ENCODE results near the gene NUCB1. TPM values are rescaled to one million over a fixed set of nuclear protein-coding genes. Genes with fewer than 3 reads are reported as not detected.
A peak's percentile ranks its signal among the peaks of the same experiment; 100 is the strongest.

NUCB1 gene
- total RNA-seq, 1 donor from 2014 or later: 107 TPM

- peaks cover 31 to 38% (median 33%) of the 10 kb centered on the region in 3 donors for H3K4me1 ChIP-seq (ENCODE audit: control insufficient read depth in 3 of 3, insufficient read depth in 3 of 3, low read length in 3 of 3)
- no peak overlapping the region for H3K27ac ChIP-seq (ENCODE audit: low read depth, low read length)
- H3K36me3 ChIP-seq (ENCODE audit: control insufficient read depth in 3 of 3, insufficient read depth in 3 of 3, low read length in 3 of 3): peaks cover 0 to 5% (median 3%) of the 10 kb centered on the region in 3 donors
- no peaks in the 10 kb centered on the region for H3K27me3 ChIP-seq (ENCODE audit: control insufficient read depth in 3 of 3, insufficient read depth in 3 of 3, low read length in 3 of 3)
- no peak overlapping the region for H3K4me3 ChIP-seq (ENCODE audit: low read length in 3 of 3)
- no peak overlapping the region for H3K9ac ChIP-seq (ENCODE audit: low read depth in 1 of 3, low read length in 3 of 3)
- no peaks in the 10 kb centered on the region for H3K9me3 ChIP-seq (ENCODE audit: control insufficient read depth in 3 of 3, low read length in 3 of 3)
These were observed 59.5 kb downstream of the NUCB1 start for GRCh38 chr19:48959341-48960239.

- peaks cover 5 to 8% (median 7%) of the 10 kb centered on the region in 3 donors for H3K36me3 ChIP-seq (ENCODE audit: control insufficient read depth in 3 of 3, insufficient read depth in 3 of 3, low read length in 3 of 3)
- no peaks in the 10 kb centered on the region for H3K27me3 ChIP-seq (ENCODE audit: control insufficient read depth in 3 of 3, insufficient read depth in 3 of 3, low read length in 3 of 3)
- no peak overlapping the region for H3K27ac ChIP-seq (ENCODE audit: low read depth, low read length)
- peaks cover 23 to 29% (median 27%) of the 10 kb centered on the region in 3 donors for H3K4me1 ChIP-seq (ENCODE audit: control insufficient read depth in 3 of 3, insufficient read depth in 3 of 3, low read length in 3 of 3)
- no peak overlapping the region for H3K9ac ChIP-seq (ENCODE audit: low read depth in 1 of 3, low read length in 3 of 3)
- H3K9me3 ChIP-seq (ENCODE audit: control insufficient read depth in 3 of 3, low read length in 3 of 3): no peaks in the 10 kb centered on the region
- no peak overlapping the region for H3K4me3 ChIP-seq (ENCODE audit: low read length in 3 of 3)
These were observed 61.0 kb downstream of the NUCB1 start for GRCh38 chr19:48961051-48961649.

DNA sequence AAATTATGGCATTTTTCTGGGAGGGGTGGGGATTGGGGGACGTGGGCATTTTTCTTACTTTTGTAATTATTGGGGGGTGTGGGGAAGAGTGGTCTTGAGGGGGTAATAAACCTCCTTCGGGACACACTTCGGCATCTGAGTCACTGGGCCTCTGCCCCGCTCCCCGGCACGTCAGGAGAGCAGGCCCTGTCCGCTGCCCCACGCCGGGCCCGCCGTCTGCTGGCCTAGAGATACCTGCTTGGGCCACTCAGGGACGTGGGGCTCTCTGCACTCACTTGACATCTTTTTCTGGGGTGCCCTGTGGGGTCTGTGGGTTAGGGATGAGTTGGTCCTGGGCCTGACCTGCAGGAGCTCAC is 61.5 kb downstream of the NUCB1 start:
- H3K4me3 ChIP-seq (ENCODE audit: low read length in 3 of 3): no peak overlapping the region
- peak overlapping the region; percentile 91 for H3K27ac ChIP-seq (ENCODE audit: low read depth, low read length)
- no peaks in the 10 kb centered on the region for H3K27me3 ChIP-seq (ENCODE audit: control insufficient read depth in 3 of 3, insufficient read depth in 3 of 3, low read length in 3 of 3)
- H3K9me3 ChIP-seq (ENCODE audit: control insufficient read depth in 3 of 3, low read length in 3 of 3): no peaks in the 10 kb centered on the region
- peaks cover 9 to 10% (median 9%) of the 10 kb centered on the region in 3 donors for H3K36me3 ChIP-seq (ENCODE audit: control insufficient read depth in 3 of 3, insufficient read depth in 3 of 3, low read length in 3 of 3)
- H3K9ac ChIP-seq (ENCODE audit: low read depth in 1 of 3, low read length in 3 of 3): no peak overlapping the region
- peaks cover 27 to 34% (median 32%) of the 10 kb centered on the region in 3 donors for H3K4me1 ChIP-seq (ENCODE audit: control insufficient read depth in 3 of 3, insufficient read depth in 3 of 3, low read length in 3 of 3)

GRCh38 chr19:48962029-48962848 is 62.1 kb downstream of the NUCB1 start:
- Histone ChIP-seq H3K36me3 (ENCODE audit: control insufficient read depth in 3 of 3, insufficient read depth in 3 of 3, low read length in 3 of 3) (peaks cover 11 to 15% (median 12%) of the 10 kb centered on the region in 3 donors), H3K4me1 (ENCODE audit: control insufficient read depth in 3 of 3, insufficient read depth in 3 of 3, low read length in 3 of 3) (peaks cover 33 to 40% (median 38%) of the 10 kb centered on the region in 3 donors), H3K9me3 (ENCODE audit: control insufficient read depth in 3 of 3, low read length in 3 of 3) (no peaks in the 10 kb centered on the region), H3K27ac (ENCODE audit: low read depth, low read length) (peak overlapping the region; percentile 91), H3K4me3 (ENCODE audit: low read length in 3 of 3) (no peak overlapping the region), H3K9ac (ENCODE audit: low read depth in 1 of 3, low read length in 3 of 3) (peak overlapping the region in 1 of 3 donors; percentile 45), H3K27me3 (ENCODE audit: control insufficient read depth in 3 of 3, insufficient read depth in 3 of 3, low read length in 3 of 3) (no peaks in the 10 kb centered on the region)

DNA sequence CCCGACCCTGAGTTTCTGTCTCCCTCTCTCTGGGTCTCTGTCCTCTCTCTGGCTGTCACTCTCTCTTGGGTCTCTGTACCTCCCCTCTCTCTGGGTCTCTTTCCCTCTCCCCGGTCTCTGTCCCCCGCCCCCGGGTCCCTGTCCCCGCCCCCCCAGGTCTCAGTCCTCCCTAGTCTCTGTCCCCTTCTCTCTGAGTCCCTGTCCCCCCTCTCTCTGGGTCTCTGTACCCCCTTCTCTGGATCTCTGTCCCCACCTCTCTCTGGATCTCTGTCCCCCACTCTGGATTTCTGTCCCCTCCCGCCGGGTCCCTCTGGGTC is 62.7 kb downstream of the NUCB1 start:
- Histone ChIP-seq H3K27me3 (ENCODE audit: control insufficient read depth in 3 of 3, insufficient read depth in 3 of 3, low read length in 3 of 3) (no peaks in the 10 kb centered on the region), H3K9ac (ENCODE audit: low read depth in 1 of 3, low read length in 3 of 3) (no peak overlapping the region), H3K4me3 (ENCODE audit: low read length in 3 of 3) (no peak overlapping the region), H3K9me3 (ENCODE audit: control insufficient read depth in 3 of 3, low read length in 3 of 3) (no peaks in the 10 kb centered on the region), H3K27ac (ENCODE audit: low read depth, low read length) (peak overlapping the region; percentile 91), H3K4me1 (ENCODE audit: control insufficient read depth in 3 of 3, insufficient read depth in 3 of 3, low read length in 3 of 3) (peaks cover 38 to 45% (median 44%) of the 10 kb centered on the region in 3 donors), H3K36me3 (ENCODE audit: control insufficient read depth in 3 of 3, insufficient read depth in 3 of 3, low read length in 3 of 3) (peaks cover 11 to 16% (median 15%) of the 10 kb centered on the region in 3 donors)

GRCh38 chr19:48963371-48964204 is 63.5 kb downstream of the NUCB1 start:
- H3K36me3 ChIP-seq (ENCODE audit: control insufficient read depth in 3 of 3, insufficient read depth in 3 of 3, low read length in 3 of 3): peaks cover 17 to 22% (median 22%) of the 10 kb centered on the region in 3 donors
- H3K9me3 ChIP-seq (ENCODE audit: control insufficient read depth in 3 of 3, low read length in 3 of 3): no peaks in the 10 kb centered on the region
- H3K9ac ChIP-seq (ENCODE audit: low read depth in 1 of 3, low read length in 3 of 3): peak overlapping the region; percentile 67 to 83 (median 69)
- H3K4me1 ChIP-seq (ENCODE audit: control insufficient read depth in 3 of 3, insufficient read depth in 3 of 3, low read length in 3 of 3): peaks cover 45 to 53% (median 51%) of the 10 kb centered on the region in 3 donors
- H3K4me3 ChIP-seq (ENCODE audit: low read length in 3 of 3): peak overlapping the region; percentile 56 to 75 (median 70)
- H3K27ac ChIP-seq (ENCODE audit: low read depth, low read length): peak overlapping the region; percentile 91
- no peaks in the 10 kb centered on the region for H3K27me3 ChIP-seq (ENCODE audit: control insufficient read depth in 3 of 3, insufficient read depth in 3 of 3, low read length in 3 of 3)

- H3K36me3 ChIP-seq (ENCODE audit: control insufficient read depth in 3 of 3, insufficient read depth in 3 of 3, low read length in 3 of 3): peaks cover 25 to 31% (median 31%) of the 10 kb centered on the region in 3 donors
- no peaks in the 10 kb centered on the region for H3K9me3 ChIP-seq (ENCODE audit: control insufficient read depth in 3 of 3, low read length in 3 of 3)
- peaks cover 51 to 61% (median 58%) of the 10 kb centered on the region in 3 donors for H3K4me1 ChIP-seq (ENCODE audit: control insufficient read depth in 3 of 3, insufficient read depth in 3 of 3, low read length in 3 of 3)
- H3K4me3 ChIP-seq (ENCODE audit: low read length in 3 of 3): peak overlapping the region; percentile 56 to 75 (median 70)
- peak overlapping the region; percentile 67 to 83 (median 69) for H3K9ac ChIP-seq (ENCODE audit: low read depth in 1 of 3, low read length in 3 of 3)
- peak overlapping the region; percentile 91 for H3K27ac ChIP-seq (ENCODE audit: low read depth, low read length)
- H3K27me3 ChIP-seq (ENCODE audit: control insufficient read depth in 3 of 3, insufficient read depth in 3 of 3, low read length in 3 of 3): no peaks in the 10 kb centered on the region
These were observed 64.3 kb downstream of the NUCB1 start for GRCh38 chr19:48964205-48965039.

DNA sequence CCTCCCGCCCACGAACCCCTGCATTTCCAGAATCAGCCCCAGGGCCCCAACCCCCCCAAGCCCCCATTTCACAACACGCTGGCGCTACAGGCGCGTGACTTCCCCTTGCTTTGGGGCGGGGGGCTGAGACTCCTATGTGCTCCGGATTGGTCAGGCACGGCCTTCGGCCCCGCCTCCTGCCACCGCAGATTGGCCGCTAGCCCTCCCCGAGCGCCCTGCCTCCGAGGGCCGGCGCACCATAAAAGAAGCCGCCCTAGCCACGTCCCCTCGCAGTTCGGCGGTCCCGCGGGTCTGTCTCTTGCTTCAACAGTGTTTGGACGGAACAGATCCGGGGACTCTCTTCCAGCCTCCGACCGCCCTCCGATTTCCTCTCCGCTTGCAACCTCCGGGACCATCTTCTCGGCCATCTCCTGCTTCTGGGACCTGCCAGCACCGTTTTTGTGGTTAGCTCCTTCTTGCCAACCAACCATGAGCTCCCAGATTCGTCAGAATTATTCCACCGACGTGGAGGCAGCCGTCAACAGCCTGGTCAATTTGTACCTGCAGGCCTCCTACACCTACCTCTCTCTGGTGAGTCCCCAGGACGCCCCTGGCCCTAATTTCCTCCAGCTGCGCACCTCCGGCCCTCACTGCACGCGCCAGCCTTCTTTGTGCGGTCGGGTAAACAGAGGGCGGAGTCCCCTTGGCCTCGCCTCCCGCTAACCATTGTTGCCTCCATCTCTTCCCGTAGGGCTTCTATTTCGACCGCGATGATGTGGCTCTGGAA is 65.1 kb downstream of the NUCB1 start, which contains the start of gene FTL:
TSS of gene FTL (plus strand) at position 270 of the 766 bp plus-strand sequence. CDS start at position 469, 199 bp downstream.
- Histone ChIP-seq H3K27me3 (ENCODE audit: control insufficient read depth in 3 of 3, insufficient read depth in 3 of 3, low read length in 3 of 3) (no peaks in the 10 kb centered on the region), H3K9me3 (ENCODE audit: control insufficient read depth in 3 of 3, low read length in 3 of 3) (no peaks in the 10 kb centered on the region), H3K9ac (ENCODE audit: low read depth in 1 of 3, low read length in 3 of 3) (peak within 1 kb of the TSS; percentile 86 to 99 (median 96)), H3K4me3 (ENCODE audit: low read length in 3 of 3) (peak within 1 kb of the TSS; percentile 95 to 99 (median 99)), H3K4me1 (ENCODE audit: control insufficient read depth in 3 of 3, insufficient read depth in 3 of 3, low read length in 3 of 3) (peaks cover 56 to 66% (median 61%) of the 10 kb centered on the region in 3 donors), H3K36me3 (ENCODE audit: control insufficient read depth in 3 of 3, insufficient read depth in 3 of 3, low read length in 3 of 3) (peaks cover 33 to 39% (median 39%) of the 10 kb centered on the region in 3 donors), H3K27ac (ENCODE audit: low read depth, low read length) (peak within 1 kb of the TSS; percentile 91)

All from skeletal muscle tissue (tissue), 4 donors.